BLaER1 treated with 17β-estradiol and CSF1 and Interleukin-3, amounts not matched to agents 10 nM and 100 nM (cell line): ENCODE results near the gene UBE3D.

ENCODE experiments used
- H3K27ac ChIP-seq, 11 experiments: shearing (Covaris generic); formaldehyde crosslinking; 2 replicates each; pipeline ENCODE4 v1.8.1; 2022
- H3K27me3 ChIP-seq, 11 experiments: shearing (Covaris generic); formaldehyde crosslinking; 2 replicates each; pipeline ENCODE4 v1.8.1; 2022
- H3K36me3 ChIP-seq, 11 experiments: shearing (Covaris generic); formaldehyde crosslinking; 2 replicates each; pipeline ENCODE4 v1.8.1; 2022
- H3K4me1 ChIP-seq, 10 experiments: shearing (Covaris generic); formaldehyde crosslinking; 2 replicates each; pipeline ENCODE4 v1.8.1; 2022
- H3K4me2 ChIP-seq, 11 experiments: shearing (Covaris generic); formaldehyde crosslinking; 2 replicates each; pipeline ENCODE4 v1.8.1; 2022
- H3K4me3 ChIP-seq, 10 experiments: shearing (Covaris generic); formaldehyde crosslinking; 2 replicates each; pipeline ENCODE4 v1.8.1; 2022
- H3K9ac ChIP-seq, 11 experiments: shearing (Covaris generic); formaldehyde crosslinking; 2 replicates each; pipeline ENCODE4 v1.8.1; 2022
- H3K9me3 ChIP-seq, 11 experiments: shearing (Covaris generic); formaldehyde crosslinking; replicated peaks in 1 of 11; 2 replicates each; pipeline ENCODE4 v1.8.1; 2022
- H4K20me1 ChIP-seq, 11 experiments: shearing (Covaris generic); formaldehyde crosslinking; 2 replicates each; pipeline ENCODE4 v1.8.1; 2022
- Cebpa-rat ChIP-seq, 11 experiments: shearing (Covaris generic); IDR thresholded peaks; 2 replicates each; pipeline ENCODE4 v1.8.1; 2022

UBE3D gene

DNA sequence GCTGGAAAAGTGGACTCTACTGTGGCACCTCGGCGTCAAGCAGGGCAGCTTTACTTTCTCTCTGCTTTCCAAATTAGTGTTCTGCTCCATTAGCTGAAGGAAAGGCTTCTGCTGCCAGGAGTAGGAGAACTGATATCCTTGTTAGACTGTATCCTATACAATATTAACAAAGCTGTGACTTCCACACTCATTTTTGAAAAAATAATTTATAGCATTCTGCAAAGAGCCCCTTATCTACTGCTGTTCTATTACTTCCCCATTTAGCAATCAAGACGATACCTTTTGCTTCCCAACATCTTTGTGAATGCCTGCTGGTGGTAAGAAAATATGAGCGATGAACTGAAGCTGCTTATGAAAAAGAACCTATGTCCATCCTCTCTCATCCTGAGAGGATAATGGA lies 151.1 kb downstream of the UBE3D start:
- Histone ChIP-seq H3K4me2 (no peak overlapping the region), H3K4me3 (no peak overlapping the region), H3K9me3 (peaks cover 0 to 12% (median 8%) of the 10 kb centered on the region in 11 experiments; a peak in 14 of 22 replicates), H3K27me3 (no peaks in the 10 kb centered on the region), H3K9ac (no peak overlapping the region), H4K20me1 (no peaks in the 10 kb centered on the region), H3K27ac (no peak overlapping the region), H3K4me1 (no peaks in the 10 kb centered on the region), H3K36me3 (no peaks in the 10 kb centered on the region; a peak in 4 of 22 replicates)
- TF ChIP-seq Cebpa-rat (IDR thresholded peaks at IDR 0.05) = no peak

DNA sequence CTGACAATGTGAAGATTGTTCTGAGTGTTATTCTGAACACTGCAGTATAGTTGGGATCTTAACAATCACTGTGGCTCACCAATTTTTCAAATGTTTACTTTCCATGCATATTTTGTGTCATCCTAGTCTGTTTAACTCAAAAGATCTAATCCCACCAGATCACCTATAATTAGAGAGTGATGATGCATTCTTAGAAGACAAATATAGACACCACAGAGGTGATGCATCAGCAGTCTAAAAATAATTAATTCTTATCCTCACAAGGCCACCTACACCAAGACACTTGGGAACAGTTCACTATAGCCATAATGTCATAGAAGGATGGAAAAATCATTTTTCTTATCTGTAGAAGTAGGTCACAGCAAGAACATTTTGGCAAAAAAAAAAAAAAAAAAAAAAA lies 154.8 kb downstream of the UBE3D start:
- Histone ChIP-seq H3K9ac (no peak overlapping the region), H3K27ac (no peak overlapping the region), H3K4me1 (no peaks in the 10 kb centered on the region; a peak in 1 of 20 replicates), H3K36me3 (no peaks in the 10 kb centered on the region; a peak in 1 of 22 replicates), H3K9me3 (no peaks in the 10 kb centered on the region), H4K20me1 (no peaks in the 10 kb centered on the region), H3K4me2 (no peak overlapping the region), H3K4me3 (no peak overlapping the region), H3K27me3 (no peaks in the 10 kb centered on the region)
- no peak for TF ChIP-seq Cebpa-rat (IDR thresholded peaks at IDR 0.05)

DNA sequence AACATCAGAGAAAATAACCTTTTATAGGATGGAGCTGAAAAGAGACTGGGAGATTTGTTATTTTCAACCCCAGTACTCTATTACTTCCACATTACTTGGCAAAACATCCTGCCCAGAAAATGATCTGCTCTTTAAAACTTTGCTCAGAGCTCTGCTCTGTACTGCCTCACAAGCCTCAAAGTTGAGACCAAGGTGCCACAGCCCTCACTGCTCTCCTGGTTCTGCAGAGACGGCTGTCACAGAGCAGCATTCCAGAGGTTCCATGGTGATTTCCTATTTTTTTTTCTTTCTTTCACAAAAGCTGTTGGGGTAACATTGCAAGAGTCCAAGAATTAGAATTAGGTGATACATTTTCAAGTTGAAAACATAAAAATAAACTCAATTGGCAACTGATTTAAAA lies 155.2 kb downstream of the UBE3D start:
- no peak overlapping the region for H3K9ac ChIP-seq
- no peak for TF ChIP-seq Cebpa-rat (IDR thresholded peaks at IDR 0.05)

DNA sequence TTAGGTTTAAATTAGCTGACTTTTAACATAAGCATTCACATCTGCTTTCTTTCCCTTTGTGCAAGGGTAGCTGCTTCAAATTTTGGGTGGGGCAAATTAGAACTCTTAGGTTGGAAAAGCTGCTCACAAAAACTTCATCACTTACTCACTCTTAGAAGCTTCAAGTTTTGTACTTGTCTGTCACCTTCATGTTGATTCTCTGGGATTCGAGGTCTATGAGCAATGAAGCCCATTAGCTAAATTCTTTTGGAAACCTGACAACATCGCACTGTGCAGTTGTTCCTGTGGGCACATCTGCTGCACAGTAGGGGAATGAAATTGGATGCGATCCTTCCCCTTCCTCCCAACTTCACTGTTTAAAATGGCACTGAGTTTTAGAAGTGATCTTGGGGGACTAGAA lies 156.1 kb downstream of the UBE3D start:
- TF ChIP-seq Cebpa-rat (IDR thresholded peaks at IDR 0.05) = no peak
- H3K27ac ChIP-seq = no peak overlapping the region
- no peaks in the 10 kb centered on the region for H3K27me3 ChIP-seq
- no peaks in the 10 kb centered on the region for H3K9me3 ChIP-seq
- no peak overlapping the region for H3K9ac ChIP-seq
- no peaks in the 10 kb centered on the region; a peak in 1 of 22 replicates for H3K36me3 ChIP-seq
- H4K20me1 ChIP-seq = no peaks in the 10 kb centered on the region
- H3K4me3 ChIP-seq = no peak overlapping the region
- no peak overlapping the region for H3K4me2 ChIP-seq
- no peaks in the 10 kb centered on the region; a peak in 1 of 20 replicates for H3K4me1 ChIP-seq

More for the DNA sequence above, 155.2 kb downstream of the UBE3D start:
- Histone ChIP-seq H3K4me1 (no peaks in the 10 kb centered on the region; a peak in 1 of 20 replicates), H3K4me3 (no peak overlapping the region), H3K9me3 (no peaks in the 10 kb centered on the region), H3K27ac (no peak overlapping the region), H4K20me1 (no peaks in the 10 kb centered on the region), H3K36me3 (no peaks in the 10 kb centered on the region; a peak in 1 of 22 replicates), H3K4me2 (no peak overlapping the region), H3K27me3 (no peaks in the 10 kb centered on the region)

DNA sequence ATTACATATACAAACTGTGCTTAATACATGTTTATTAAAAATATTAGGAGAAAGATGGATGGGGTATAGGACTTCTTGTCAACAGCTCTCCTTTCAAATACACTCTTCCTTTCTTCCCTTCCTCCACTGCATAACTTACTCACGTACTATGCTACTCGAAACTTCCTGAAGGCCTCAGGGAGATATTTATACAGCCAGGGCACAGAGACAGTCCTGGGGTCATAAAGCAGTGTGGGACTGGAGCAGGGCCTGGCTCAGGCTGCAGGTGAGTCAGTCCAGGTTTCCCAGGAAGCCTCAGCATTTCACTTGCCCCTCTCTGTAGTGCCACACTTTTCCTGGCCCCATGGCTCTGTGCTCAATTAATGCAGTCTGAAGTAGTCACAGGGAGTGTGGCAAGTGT lies 157.0 kb downstream of the UBE3D start:
- H3K4me1 ChIP-seq = no peaks in the 10 kb centered on the region; a peak in 1 of 20 replicates
- H3K9ac ChIP-seq = no peak overlapping the region
- no peak overlapping the region for H3K4me2 ChIP-seq
- H3K4me3 ChIP-seq = no peak overlapping the region
- no peaks in the 10 kb centered on the region for H3K9me3 ChIP-seq
- H4K20me1 ChIP-seq = no peaks in the 10 kb centered on the region
- TF ChIP-seq Cebpa-rat (IDR thresholded peaks at IDR 0.05) = no peak
- H3K27ac ChIP-seq = no peak overlapping the region
- H3K27me3 ChIP-seq = no peaks in the 10 kb centered on the region
- H3K36me3 ChIP-seq = no peaks in the 10 kb centered on the region

DNA sequence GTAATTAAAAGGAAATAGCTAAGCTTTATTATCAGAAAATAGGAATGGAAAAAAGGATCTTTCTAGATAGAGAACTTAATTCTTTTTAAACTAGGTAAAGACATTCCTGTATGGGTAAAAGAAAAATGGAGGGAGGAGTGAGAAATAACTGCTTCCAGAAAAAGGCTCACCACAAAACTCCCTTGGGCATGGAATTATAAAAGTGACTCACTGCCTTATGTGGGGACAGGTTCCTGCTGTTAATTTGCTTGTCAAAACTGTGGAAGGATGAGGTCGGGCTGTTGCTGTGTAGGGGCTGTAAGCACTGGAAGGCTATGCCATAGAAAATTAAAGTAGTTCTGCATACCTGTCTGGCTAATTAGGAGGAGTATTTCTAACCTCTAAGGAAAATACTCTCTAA lies 158.7 kb downstream of the UBE3D start:
- H3K4me2 ChIP-seq = no peak overlapping the region

DNA sequence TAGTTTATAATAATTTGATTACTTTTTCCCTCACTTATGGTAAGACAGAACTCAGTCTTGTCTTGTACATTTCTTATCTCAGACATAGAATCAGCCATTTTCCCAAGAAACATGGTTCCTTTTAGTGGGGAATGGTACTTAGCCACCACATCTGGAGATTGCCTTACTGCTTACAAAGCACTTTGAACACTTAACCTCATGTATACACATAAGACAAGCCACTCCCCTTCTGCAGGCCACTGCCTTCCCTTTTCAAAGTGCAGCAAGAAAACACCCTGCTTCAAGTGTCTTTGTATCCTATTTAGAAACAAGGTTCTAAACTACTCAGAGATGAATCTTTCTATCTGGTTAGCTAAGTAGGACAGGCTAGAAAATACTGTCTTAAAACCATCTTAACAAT lies 159.2 kb downstream of the UBE3D start:
- H3K4me1 ChIP-seq = no peaks in the 10 kb centered on the region; a peak in 1 of 20 replicates
- no peaks in the 10 kb centered on the region for H4K20me1 ChIP-seq
- no peaks in the 10 kb centered on the region for H3K9me3 ChIP-seq
- no peak overlapping the region for H3K4me3 ChIP-seq
- no peak overlapping the region for H3K27ac ChIP-seq
- no peak overlapping the region for H3K4me2 ChIP-seq
- H3K27me3 ChIP-seq = no peaks in the 10 kb centered on the region
- no peaks in the 10 kb centered on the region for H3K36me3 ChIP-seq
- no peak overlapping the region for H3K9ac ChIP-seq
- TF ChIP-seq Cebpa-rat (IDR thresholded peaks at IDR 0.05) = no peak

More for the DNA sequence above, 158.7 kb downstream of the UBE3D start:
- no peak overlapping the region for H3K27ac ChIP-seq
- H3K27me3 ChIP-seq = no peaks in the 10 kb centered on the region
- no peaks in the 10 kb centered on the region for H3K9me3 ChIP-seq
- no peak overlapping the region for H3K4me3 ChIP-seq
- H4K20me1 ChIP-seq = no peaks in the 10 kb centered on the region
- no peak overlapping the region for H3K9ac ChIP-seq
- no peaks in the 10 kb centered on the region; a peak in 1 of 20 replicates for H3K4me1 ChIP-seq
- no peak for TF ChIP-seq Cebpa-rat (IDR thresholded peaks at IDR 0.05)
- H3K36me3 ChIP-seq = no peaks in the 10 kb centered on the region

DNA sequence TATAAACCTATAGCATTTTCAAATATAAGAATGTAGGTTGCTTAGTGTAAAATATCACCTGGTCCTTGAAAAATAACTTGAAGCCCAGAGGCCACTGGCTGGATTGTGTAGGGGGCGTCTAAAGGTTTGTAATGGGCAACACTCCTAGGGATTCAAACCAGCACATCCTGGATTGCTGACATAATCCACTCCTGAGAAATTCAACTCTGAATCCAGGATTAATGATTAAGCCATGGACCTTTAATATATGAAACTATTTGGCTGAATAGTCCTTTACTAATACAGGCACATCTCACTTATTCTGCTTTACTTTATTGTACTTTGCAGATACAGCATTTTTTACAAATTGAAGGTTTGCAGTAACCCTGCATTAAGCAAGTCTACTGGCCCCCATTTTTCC lies 160.8 kb downstream of the UBE3D start:
- no peak for TF ChIP-seq Cebpa-rat (IDR thresholded peaks at IDR 0.05)
- no peaks in the 10 kb centered on the region; a peak in 1 of 20 replicates for H3K4me1 ChIP-seq
- H3K36me3 ChIP-seq = no peaks in the 10 kb centered on the region
- H3K27ac ChIP-seq = no peak overlapping the region
- H3K4me2 ChIP-seq = no peak overlapping the region
- H3K9me3 ChIP-seq = no peaks in the 10 kb centered on the region
- H3K9ac ChIP-seq = no peak overlapping the region
- no peaks in the 10 kb centered on the region for H3K27me3 ChIP-seq
- H4K20me1 ChIP-seq = no peaks in the 10 kb centered on the region
- H3K4me3 ChIP-seq = no peak overlapping the region

DNA sequence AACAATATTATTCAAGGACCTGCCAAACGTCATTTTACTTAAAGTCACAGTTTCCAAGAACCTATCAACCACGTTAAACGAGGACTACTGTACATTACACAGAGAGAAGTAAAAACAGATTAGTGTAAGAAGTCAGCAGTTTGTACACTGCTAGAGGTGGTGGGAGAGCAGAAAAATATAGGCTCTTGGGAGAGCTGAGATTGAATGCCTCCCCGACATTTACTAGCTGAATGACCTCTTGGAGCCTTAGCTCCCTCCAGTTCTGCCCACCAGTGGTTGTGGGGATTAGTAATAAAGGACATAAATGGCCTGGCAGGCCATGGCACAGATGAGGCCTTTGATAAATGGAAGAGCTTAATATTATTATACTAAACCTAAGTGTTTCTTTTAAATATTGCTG lies 161.4 kb downstream of the UBE3D start:
- Histone ChIP-seq H3K9me3 (no peaks in the 10 kb centered on the region), H3K9ac (no peak overlapping the region), H4K20me1 (no peaks in the 10 kb centered on the region), H3K36me3 (no peaks in the 10 kb centered on the region), H3K27ac (no peak overlapping the region), H3K4me2 (no peak overlapping the region), H3K27me3 (no peaks in the 10 kb centered on the region), H3K4me1 (no peaks in the 10 kb centered on the region; a peak in 1 of 20 replicates), H3K4me3 (no peak overlapping the region)
- no peak for TF ChIP-seq Cebpa-rat (IDR thresholded peaks at IDR 0.05)

DNA sequence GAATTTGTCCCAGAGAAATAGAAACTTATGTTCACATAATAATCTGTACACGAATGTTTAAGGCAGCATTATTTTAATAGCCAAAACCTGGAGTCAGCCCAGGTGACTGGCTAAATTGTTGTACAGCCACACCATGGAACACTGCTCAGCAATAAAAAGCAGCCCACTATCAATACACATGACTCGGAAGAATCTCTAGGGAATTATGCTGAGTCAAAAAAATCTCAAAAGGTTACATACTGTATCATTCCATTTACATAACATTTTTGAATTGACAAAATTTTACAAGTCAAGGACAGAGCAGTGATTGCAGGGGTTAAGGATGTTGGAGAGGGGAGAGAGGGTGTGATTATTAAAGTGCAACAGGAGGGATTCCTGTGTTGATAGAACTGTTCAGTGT lies 163.4 kb downstream of the UBE3D start:
- H3K4me1 ChIP-seq = no peaks in the 10 kb centered on the region; a peak in 1 of 20 replicates
- H3K4me2 ChIP-seq = no peak overlapping the region
- no peaks in the 10 kb centered on the region for H3K9me3 ChIP-seq
- no peak overlapping the region for H3K27ac ChIP-seq
- no peak overlapping the region for H3K9ac ChIP-seq
- no peak overlapping the region for H3K4me3 ChIP-seq
- TF ChIP-seq Cebpa-rat (IDR thresholded peaks at IDR 0.05) = no peak
- no peaks in the 10 kb centered on the region for H4K20me1 ChIP-seq
- H3K36me3 ChIP-seq = no peaks in the 10 kb centered on the region
- H3K27me3 ChIP-seq = no peaks in the 10 kb centered on the region
